ENCODE data around the gene NKD1.

The NKD1 gene

GRCh38 chr16:50624449-50624970, 76.3 kb downstream of the NKD1 start:
- no peak for TF ChIP-seq CTCF (IDR thresholded peaks at IDR 0.05; ENCODE audit: low read depth, low read length)
- no peak overlapping the region for H3K4me3 ChIP-seq (ENCODE audit: low read depth, low read length)
- in situ Hi-C loops (cut with HindIII; ENCODE audit: low sequenced_read_pairs) = no loop called here
- DNase-seq (ENCODE audit: low read depth, low spot score) = no peak

DNA sequence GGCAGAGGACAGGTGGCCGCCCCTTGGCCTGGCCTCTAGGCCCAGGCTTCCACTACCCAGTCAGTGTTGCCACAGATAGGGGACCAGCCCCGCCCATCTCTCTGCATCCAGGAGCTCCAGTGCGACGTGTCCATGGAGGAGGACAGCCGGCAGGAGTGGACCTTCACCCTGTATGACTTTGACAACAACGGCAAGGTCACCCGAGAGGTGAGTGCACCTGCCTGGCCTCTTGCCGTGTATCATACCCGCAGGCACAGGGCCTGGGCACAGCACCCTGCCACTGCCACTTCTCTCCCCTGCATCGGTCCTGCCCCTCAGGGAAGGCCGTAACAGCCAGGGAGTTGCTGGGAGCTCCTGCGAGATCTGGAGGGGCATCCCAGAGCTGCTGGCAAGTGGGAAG, 77.2 kb downstream of the NKD1 start:
- no peak overlapping the region for H3K4me3 ChIP-seq (ENCODE audit: low read depth, low read length)
- TF ChIP-seq CTCF (IDR thresholded peaks at IDR 0.05; ENCODE audit: low read depth, low read length) = no peak
- no peak for DNase-seq (ENCODE audit: low read depth, low spot score)
- in situ Hi-C loops (cut with HindIII; ENCODE audit: low sequenced_read_pairs) = no loop called here

- DNase-seq (ENCODE audit: low read depth, low spot score) = no peak
- in situ Hi-C loops (cut with HindIII; ENCODE audit: low sequenced_read_pairs) = no loop called here
- H3K4me3 ChIP-seq (ENCODE audit: low read depth, low read length) = no peak overlapping the region
- no peak for TF ChIP-seq CTCF (IDR thresholded peaks at IDR 0.05; ENCODE audit: low read depth, low read length)
Measured at GRCh38 chr16:50626868-50627267, 78.7 kb downstream of the NKD1 start.

- in situ Hi-C loops (cut with HindIII; ENCODE audit: low sequenced_read_pairs) = no loop called here
- TF ChIP-seq CTCF (IDR thresholded peaks at IDR 0.05; ENCODE audit: low read depth, low read length) = peak; percentile 35
- no peak overlapping the region for H3K4me3 ChIP-seq (ENCODE audit: low read depth, low read length)
- DNase-seq (ENCODE audit: low read depth, low spot score) = no peak
Measured at GRCh38 chr16:50627419-50627818, 79.2 kb downstream of the NKD1 start.

DNA sequence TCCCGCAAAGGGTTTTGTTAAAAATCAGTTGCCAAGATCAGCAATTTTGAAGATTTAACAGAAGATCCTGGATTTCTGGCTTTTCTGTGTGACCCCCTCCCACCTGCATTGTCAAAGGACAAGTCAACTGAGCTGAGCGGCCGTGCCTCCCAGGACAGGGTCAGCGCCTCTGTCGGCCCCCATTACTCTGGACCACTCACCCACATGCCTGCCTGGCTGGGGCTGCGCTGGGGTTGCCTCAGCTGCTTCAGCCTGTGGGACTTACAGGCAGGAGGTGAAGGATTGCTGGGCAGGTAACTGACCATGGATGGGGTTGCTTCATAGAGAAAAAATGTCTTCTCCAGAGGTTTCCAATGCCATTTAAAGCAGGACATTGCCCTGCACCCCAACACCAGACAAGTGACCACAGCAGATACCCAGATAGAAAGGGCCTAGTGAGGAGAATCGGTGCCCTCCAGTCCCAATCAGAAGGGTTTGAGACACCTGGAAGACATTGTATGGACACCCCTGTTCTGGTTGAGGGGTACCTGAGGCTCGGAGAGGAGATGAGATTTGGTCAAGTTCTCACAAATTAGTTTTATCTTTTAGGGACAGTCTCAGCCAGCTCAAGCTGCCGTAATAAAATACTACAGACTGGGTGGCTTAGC, 80.1 kb downstream of the NKD1 start:
- TF ChIP-seq CTCF (IDR thresholded peaks at IDR 0.05; ENCODE audit: low read depth, low read length) = no peak
- H3K4me3 ChIP-seq (ENCODE audit: low read depth, low read length) = no peak overlapping the region
- in situ Hi-C loops (cut with HindIII; ENCODE audit: low sequenced_read_pairs) = no loop called here
- no peak for DNase-seq (ENCODE audit: low read depth, low spot score)

- H3K4me3 ChIP-seq (ENCODE audit: low read depth, low read length) = no peak overlapping the region
- in situ Hi-C loops (cut with HindIII; ENCODE audit: low sequenced_read_pairs) = no loop called here
- no peak for DNase-seq (ENCODE audit: low read depth, low spot score)
- no peak for TF ChIP-seq CTCF (IDR thresholded peaks at IDR 0.05; ENCODE audit: low read depth, low read length)
Measured at GRCh38 chr16:50629334-50629733, 81.1 kb downstream of the NKD1 start.

Measured in astrocyte of the spinal cord (primary cell).